GM12878 (cell line): Measurements from ENCODE around the gene PARP15. TPM values are rescaled to one million over a fixed set of nuclear protein-coding genes. Genes with fewer than 3 reads are reported as not detected.

Source experiments
- ATAC-seq: fragments of 200-7000 bp; cut with Tn5 transposase; 3 replicates; pipeline ENCODE4 v1.9.1; 2020; ENCODE audit warnings: mild to moderate bottlenecking, moderate library complexity
- BruUV-seq: library from RNA; stranded (reverse); fragments of 400-500 nt; replicated peaks from 2 replicates; lab custom pipeline; 2021; lab: Mats Ljungman, UMichigan
- CTCF ChIA-PET: fragments of 300-600 bp; sonication (Branson Sonifier 250); formaldehyde crosslinking; extraction: SDS; loops from one replicate; lab custom pipeline; 2021; ENCODE audit warnings: inconsistent platforms; lab: Yijun Ruan, JAX
- POLR2A ChIA-PET: fragments of 350-600 bp; formaldehyde crosslinking; extraction: SDS; loops from one replicate; lab custom pipeline; 2021; ENCODE audit warnings: inconsistent platforms; lab: Charles Lee
- RAD21 ChIA-PET: fragments of 300-600 bp; sonication (Branson Sonifier 250); formaldehyde crosslinking; loops from one replicate; lab custom pipeline; 2023; ENCODE audit warnings: antibody characterized with exemption; ENCODE audit not compliant: unreplicated experiment; lab: Charles Lee
- SMC1A ChIA-PET: fragments of 300-600 bp; sonication (Branson Sonifier 250); formaldehyde crosslinking; loops from one replicate; lab custom pipeline; 2023; ENCODE audit not compliant: unreplicated experiment, uncharacterized antibody; lab: Charles Lee
- DNase-seq: peaks from one replicate; pipeline ENCODE4 v3.0.0-alpha.2; 2011; ENCODE audit warnings: low read depth, low spot score
- FAIRE-seq: peaks from 3 replicates; lab custom pipeline; 2011; peaks lifted over from hg19 to GRCh38; lab: Jason Lieb, UNC
- H2AFZ ChIP-seq: 2 replicates; pipeline ENCODE4 v1.6.0; 2011; ENCODE audit warnings: low read depth, low read length, control low read depth; ENCODE audit not compliant: control insufficient read depth
- H3K27ac ChIP-seq: 2 replicates; pipeline ENCODE4 v1.5.1; 2011; ENCODE audit warnings: control low read depth; ENCODE audit not compliant: control insufficient read depth, insufficient read depth
- H3K27me3 ChIP-seq, 2 experiments: replicated peaks in 1 of 2; 2 replicates each; pipeline versions ENCODE4 v1.6.0 to v1.6.1; 2011; ENCODE audit warnings: low read length in 1 of 2; ENCODE audit not compliant: control insufficient read depth in 2 of 2, insufficient read depth in 2 of 2
- H3K36me3 ChIP-seq, 2 experiments: 2 replicates each; pipeline ENCODE4 v1.5.1; 2011; ENCODE audit warnings: low read length in 1 of 2; ENCODE audit not compliant: control insufficient read depth in 2 of 2, insufficient read depth in 2 of 2
- H3K4me1 ChIP-seq: 2 replicates; pipeline ENCODE4 v1.6.1; 2011; ENCODE audit warnings: mild to moderate bottlenecking, low read length, moderate library complexity, mixed read lengths; ENCODE audit not compliant: control insufficient read depth, insufficient read depth
- H3K4me2 ChIP-seq: 2 replicates; pipeline ENCODE4 v1.6.0; 2011; ENCODE audit warnings: control low read depth; ENCODE audit not compliant: control insufficient read depth, insufficient read depth
- H3K4me3 ChIP-seq: fragments of 200-600 bp; sonication (generic); 2 replicates; pipeline ENCODE4 v1.5.1; 2016
- H3K79me2 ChIP-seq: 2 replicates; pipeline ENCODE4 v1.6.0; 2011; ENCODE audit warnings: low read length; ENCODE audit not compliant: control insufficient read depth, insufficient read depth
- H3K9ac ChIP-seq: 2 replicates; pipeline ENCODE4 v1.8.0; 2011; ENCODE audit warnings: low read length, control low read depth, mixed read lengths; ENCODE audit not compliant: control insufficient read depth, insufficient read depth
- H3K9me3 ChIP-seq: replicated peaks from 3 replicates; pipeline ENCODE4 v1.5.1; 2011; ENCODE audit warnings: mild to moderate bottlenecking, low read length; ENCODE audit not compliant: control insufficient read depth, insufficient read depth
- H4K20me1 ChIP-seq: 2 replicates; pipeline ENCODE4 v1.6.0; 2011; ENCODE audit not compliant: control insufficient read depth, insufficient read depth
- CTCF ChIP-seq, 3 experiments: IDR thresholded peaks in 2 of 3; conservative IDR thresholded peaks in 1 of 3; 2 replicates each; pipeline ENCODE4 v1.5.1; 2011; ENCODE audit warnings: low read depth in 3 of 3, low read length in 3 of 3, mild to moderate bottlenecking in 3 of 3, control low read depth in 2 of 3, moderate library complexity in 2 of 3, inconsistent platforms in 1 of 3, mixed read lengths in 1 of 3; ENCODE audit not compliant: control insufficient read depth in 2 of 3, insufficient read depth in 1 of 3; ENCODE audit errors: extremely low read depth in 1 of 3
- E2F4 ChIP-seq: IDR thresholded peaks from 2 replicates; pipeline ENCODE4 v1.6.1; 2012; ENCODE audit warnings: low read depth, low read length, improper control_type of control experiment
- IKZF2 ChIP-seq, 2 experiments: fragments of 450-650 bp; IDR thresholded peaks; 2 replicates each; pipeline ENCODE4 v1.6.1; 2017; ENCODE audit warnings: mild to moderate bottlenecking in 2 of 2, moderate library complexity in 2 of 2
- KAT2A ChIP-seq: conservative IDR thresholded peaks from 2 replicates; pipeline ENCODE4 v1.6.1; 2011; ENCODE audit warnings: low read depth, low read length; ENCODE audit not compliant: control insufficient read depth
- NR2C2 ChIP-seq: IDR thresholded peaks from 2 replicates; pipeline ENCODE4 v1.6.1; 2011; ENCODE audit warnings: borderline replicate concordance, low read depth; ENCODE audit not compliant: control insufficient read depth, insufficient read length
- ZNF24 ChIP-seq: fragments of 450-650 bp; IDR thresholded peaks from 2 replicates; pipeline ENCODE4 v1.6.1; 2017; ENCODE audit warnings: antibody characterized with exemption, mild to moderate bottlenecking
- WGBS: methylation state at CpG from one replicate; pipeline ENCODE4 v1.1.6; 2016; ENCODE audit warnings: low lambda C conversion rate; ENCODE audit not compliant: insufficient replicate concordance, insufficient coverage; ENCODE audit errors: missing lambda C conversion rate; 5-methylcytosine and 5-hydroxymethylcytosine counted together
- in situ Hi-C: fragments of 300-500 bp; cut with MboI; formaldehyde crosslinking; loops from 9 replicates; pipeline ENCODE4 v1.14.3; 2018; ENCODE audit warnings: mixed read lengths
- intact Hi-C: fragments of 100-400 bp; cut with micrococcal nuclease; formaldehyde crosslinking; loops from one replicate; pipeline ENCODE4 v1.14.2; 2022; ENCODE audit not compliant: unreplicated experiment
- polyA plus RNA-seq, 11 experiments: library from polyadenylated mRNA; depleted of rRNA in 4 of 11; unstranded in 6 of 11; stranded (reverse) in 5 of 11; fragments of >200 nt; fragmentation: Nextera tagmentation in 4 of 11; fragmentation: Illumina TruSeq in 1 of 11; extraction: Ambion mirVana in 4 of 11; extraction: Trizol in 1 of 11; gene quantifications; 1 replicate in 1 of 11; 2 replicates in 10 of 11; pipeline versions ENCODE4 v1.2.1 to v1.2.3, GENCODE V29; 2011 to 2016; ENCODE audit warnings: inconsistent platforms in 2 of 11, missing spikeins in 2 of 11, low read depth in 1 of 11
- total RNA-seq, 4 experiments: library from RNA; depleted of rRNA in 3 of 4; stranded (reverse); fragments of >200 nt in 3 of 4; fragmentation: Illumina TruSeq in 1 of 4; extraction: Trizol in 1 of 4; gene quantifications; 2 replicates each; pipeline versions ENCODE4 v1.2.1 to v1.2.3, GENCODE V29; 2013 to 2021

PARP15 gene
- total and polyA plus RNA-seq, 10 of the 15 experiments (the other 5 are each of a cell fraction or from before 2014, with no cell fraction given) = 9.0 to 234 (median 36.3) TPM

GRCh38 chr3:122635789-122636188, 58.3 kb downstream of the PARP15 start:
- no peak overlapping the region for H2AFZ ChIP-seq
- WGBS = 85% methylated on average over 5 of the region's 5 CpGs
- H3K4me1 ChIP-seq = no peaks in the 10 kb centered on the region
- POLR2A ChIA-PET = no interaction called here
- ATAC-seq = no peak
- TF ChIP-seq IKZF2 (IDR thresholded peaks at IDR 0.05) (no peak), NR2C2 (no peak), E2F4 (no peak), KAT2A (no peak), ZNF24 (no peak), CTCF (IDR thresholded peaks at IDR 0.05 in 2 of 3, conservative IDR thresholded peaks at IDR 0.05 in 1 of 3; ENCODE audit: control insufficient read depth in 2 of 3, extremely low read depth in 1 of 3, insufficient read depth in 1 of 3, low read depth in 3 of 3, low read length in 3 of 3) (no peak)
- intact Hi-C loops = no loop called here
- H3K9me3 ChIP-seq = no peaks in the 10 kb centered on the region
- RAD21 ChIA-PET = interaction anchor here (1.4 to 1.6 kb wide), 2 partner anchors 44 to 59 kb away, joined by 3 read pairs; partner anchors contain the start of gene PARP15
- SMC1A ChIA-PET = interaction anchor here (1.0 to 2.2 kb wide), 9 partner anchors 9 to 534 kb away, joined by 3 to 6 read pairs (median 4); no protein-coding TSS in a partner anchor
- no peak overlapping the region for H3K27ac ChIP-seq
- H3K4me2 ChIP-seq = no peak overlapping the region
- BruUV-seq = no TSS peak
- no peaks in the 10 kb centered on the region for H3K27me3 ChIP-seq
- H3K9ac ChIP-seq = no peak overlapping the region
- no peaks in the 10 kb centered on the region; a peak in 2 of 4 replicates for H3K36me3 ChIP-seq
- no peak overlapping the region for H3K4me3 ChIP-seq
- CTCF ChIA-PET = interaction anchor here (1.2 to 1.4 kb wide), 2 partner anchors 10 to 12 kb away, joined by 4 read pairs; no protein-coding TSS in a partner anchor
- no peak for FAIRE-seq
- in situ Hi-C loops = no loop called here
- H3K79me2 ChIP-seq = no peaks in the 10 kb centered on the region
- H4K20me1 ChIP-seq = no peaks in the 10 kb centered on the region
- DNase-seq = no peak
